Measurements from ENCODE around the gene GPBAR1.

The GPBAR1 gene

DNA sequence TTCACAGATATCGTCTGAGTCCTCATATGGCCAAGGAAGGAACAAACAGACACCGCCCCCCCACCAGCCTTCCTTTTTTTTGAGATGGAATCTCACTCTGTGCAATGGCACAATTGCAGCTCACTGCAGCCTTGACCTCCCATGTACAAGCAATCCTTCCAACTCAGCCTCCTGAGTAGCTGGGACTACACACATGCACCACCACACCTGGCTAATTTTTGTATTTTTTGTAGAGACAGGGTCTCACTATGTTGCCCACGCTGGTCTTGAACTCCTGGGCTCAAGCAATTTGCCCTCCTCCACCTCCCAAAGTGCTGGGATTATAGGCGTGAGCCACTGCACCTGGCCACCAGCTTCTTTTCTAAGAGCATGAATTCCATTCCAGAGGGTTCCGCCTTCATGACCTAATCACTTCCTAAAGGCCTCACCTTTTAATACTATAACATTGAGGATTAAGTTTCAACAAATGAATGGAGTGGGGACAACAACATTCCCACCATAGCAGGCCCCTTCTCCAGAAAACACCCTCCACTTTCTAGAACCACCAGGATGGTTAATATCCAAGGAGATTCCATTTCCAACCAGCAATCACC lies 33.7 kb downstream of the GPBAR1 start:
- no peak for DNase-seq (ENCODE audit: low spot score)
- in situ Hi-C loops (cut with MboI; ENCODE audit: low sequenced_read_pairs, unreplicated experiment), result no loop called here
- TF ChIP-seq, protein P1, sequence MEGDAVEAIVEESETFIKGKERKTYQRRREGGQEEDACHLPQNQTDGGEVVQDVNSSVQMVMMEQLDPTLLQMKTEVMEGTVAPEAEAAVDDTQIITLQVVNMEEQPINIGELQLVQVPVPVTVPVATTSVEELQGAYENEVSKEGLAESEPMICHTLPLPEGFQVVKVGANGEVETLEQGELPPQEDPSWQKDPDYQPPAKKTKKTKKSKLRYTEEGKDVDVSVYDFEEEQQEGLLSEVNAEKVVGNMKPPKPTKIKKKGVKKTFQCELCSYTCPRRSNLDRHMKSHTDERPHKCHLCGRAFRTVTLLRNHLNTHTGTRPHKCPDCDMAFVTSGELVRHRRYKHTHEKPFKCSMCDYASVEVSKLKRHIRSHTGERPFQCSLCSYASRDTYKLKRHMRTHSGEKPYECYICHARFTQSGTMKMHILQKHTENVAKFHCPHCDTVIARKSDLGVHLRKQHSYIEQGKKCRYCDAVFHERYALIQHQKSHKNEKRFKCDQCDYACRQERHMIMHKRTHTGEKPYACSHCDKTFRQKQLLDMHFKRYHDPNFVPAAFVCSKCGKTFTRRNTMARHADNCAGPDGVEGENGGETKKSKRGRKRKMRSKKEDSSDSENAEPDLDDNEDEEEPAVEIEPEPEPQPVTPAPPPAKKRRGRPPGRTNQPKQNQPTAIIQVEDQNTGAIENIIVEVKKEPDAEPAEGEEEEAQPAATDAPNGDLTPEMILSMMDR (IDR thresholded peaks at IDR 0.05; ENCODE audit: borderline replicate concordance, control extremely low read depth, extremely low read depth, insufficient read depth, missing control alignments), result no peak

DNA sequence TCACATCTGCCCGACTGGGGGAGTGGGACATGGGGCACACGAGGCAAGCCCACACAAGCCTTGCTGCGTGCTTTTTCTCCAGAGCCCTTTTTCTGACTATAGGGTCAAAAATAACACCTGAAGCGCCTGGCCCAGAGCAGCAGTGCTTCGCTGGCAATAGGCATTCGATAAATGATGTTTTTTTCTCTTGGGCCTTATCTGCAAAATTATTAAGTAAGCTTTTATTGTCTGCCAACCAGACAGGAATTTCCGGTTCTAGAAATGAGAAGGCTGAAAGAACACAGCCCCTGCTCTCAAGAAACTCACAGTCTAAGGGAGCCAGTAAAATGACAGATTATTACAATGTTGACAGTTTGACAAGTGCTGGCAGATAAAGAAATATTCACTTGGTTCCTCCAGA lies 34.2 kb downstream of the GPBAR1 start:
- TF ChIP-seq, protein P1 (IDR thresholded peaks at IDR 0.05; ENCODE audit: borderline replicate concordance, control extremely low read depth, extremely low read depth, insufficient read depth, missing control alignments), result no peak
- in situ Hi-C loops (cut with MboI; ENCODE audit: low sequenced_read_pairs, unreplicated experiment), result no loop called here
- DNase-seq (ENCODE audit: low spot score), result no peak

DNA sequence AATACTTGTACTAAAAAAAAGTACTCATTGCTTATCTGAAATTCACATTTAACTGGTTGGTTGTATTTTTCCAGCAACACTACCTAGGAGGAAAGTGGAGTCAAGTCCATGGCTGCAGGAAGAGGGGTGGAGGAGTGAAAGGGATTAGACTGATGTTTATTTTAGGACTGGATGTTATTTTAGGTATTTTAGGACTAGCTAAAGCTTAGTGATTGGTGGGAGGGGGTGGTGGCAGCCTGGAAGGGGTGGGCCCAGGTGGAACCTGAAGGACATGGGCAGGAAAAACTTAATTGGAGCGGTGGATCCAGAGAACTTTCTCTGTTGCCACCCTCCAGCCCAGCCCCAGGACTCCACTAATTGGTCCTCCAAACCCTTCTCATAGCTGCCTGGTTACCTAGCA lies 35.4 kb downstream of the GPBAR1 start:
- DNase-seq (ENCODE audit: low spot score), result no peak
- TF ChIP-seq, protein P1 (IDR thresholded peaks at IDR 0.05; ENCODE audit: borderline replicate concordance, control extremely low read depth, extremely low read depth, insufficient read depth, missing control alignments), result no peak
- in situ Hi-C loops (cut with MboI; ENCODE audit: low sequenced_read_pairs, unreplicated experiment), result no loop called here

DNA sequence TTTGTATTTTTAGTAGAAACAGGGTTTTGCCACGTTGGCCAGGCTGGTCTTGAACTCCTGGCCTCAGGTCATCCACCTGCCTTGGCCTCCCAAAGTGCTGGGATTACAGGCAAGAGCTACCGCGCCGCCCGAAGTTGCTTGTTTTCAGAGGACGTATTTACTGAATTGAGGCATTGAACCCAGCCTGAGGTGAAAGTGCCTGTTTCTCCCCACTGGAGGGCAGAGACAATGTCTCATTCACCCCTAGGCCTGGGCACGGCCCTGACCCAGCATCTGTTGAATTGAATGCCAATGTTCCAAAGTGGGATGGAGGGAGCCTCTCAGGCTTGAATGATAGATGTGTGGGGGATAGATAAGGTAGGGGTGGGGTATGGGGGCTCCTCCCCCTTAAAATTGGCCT lies 36.0 kb downstream of the GPBAR1 start:
- no peak for DNase-seq (ENCODE audit: low spot score)
- in situ Hi-C loops (cut with MboI; ENCODE audit: low sequenced_read_pairs, unreplicated experiment), result no loop called here
- TF ChIP-seq, protein P1 (IDR thresholded peaks at IDR 0.05; ENCODE audit: borderline replicate concordance, control extremely low read depth, extremely low read depth, insufficient read depth, missing control alignments), result no peak

DNA sequence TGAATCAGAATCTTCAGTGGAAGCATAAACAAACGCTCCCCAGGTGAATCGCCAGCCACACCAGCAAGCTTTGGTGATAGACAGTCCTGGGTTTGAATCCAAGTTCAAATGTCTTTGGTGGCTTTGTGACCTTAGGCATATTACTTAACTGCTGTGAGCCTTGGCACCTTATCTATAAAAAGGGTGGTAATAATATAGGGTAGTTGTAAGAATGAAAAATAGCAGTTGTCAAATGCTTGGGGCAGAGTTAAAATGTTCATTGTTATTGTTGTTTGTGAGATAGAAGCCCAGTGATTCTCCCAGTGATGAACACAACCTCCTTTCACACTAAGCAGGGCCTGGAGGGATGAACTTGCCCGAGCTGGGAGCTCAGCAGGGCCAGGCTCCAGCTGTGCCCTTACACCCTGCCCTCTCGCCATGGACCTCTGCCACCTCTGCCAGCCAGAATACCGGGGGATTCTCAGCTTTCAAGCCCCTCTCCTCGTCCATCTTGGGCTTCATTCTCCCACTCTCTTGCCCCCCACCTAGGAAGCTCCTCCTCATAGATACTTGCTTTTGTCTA lies 37.6 kb downstream of the GPBAR1 start:
- TF ChIP-seq, protein P1 (IDR thresholded peaks at IDR 0.05; ENCODE audit: borderline replicate concordance, control extremely low read depth, extremely low read depth, insufficient read depth, missing control alignments), result no peak
- in situ Hi-C loops (cut with MboI; ENCODE audit: low sequenced_read_pairs, unreplicated experiment), result no loop called here
- DNase-seq (ENCODE audit: low spot score), result no peak

DNA sequence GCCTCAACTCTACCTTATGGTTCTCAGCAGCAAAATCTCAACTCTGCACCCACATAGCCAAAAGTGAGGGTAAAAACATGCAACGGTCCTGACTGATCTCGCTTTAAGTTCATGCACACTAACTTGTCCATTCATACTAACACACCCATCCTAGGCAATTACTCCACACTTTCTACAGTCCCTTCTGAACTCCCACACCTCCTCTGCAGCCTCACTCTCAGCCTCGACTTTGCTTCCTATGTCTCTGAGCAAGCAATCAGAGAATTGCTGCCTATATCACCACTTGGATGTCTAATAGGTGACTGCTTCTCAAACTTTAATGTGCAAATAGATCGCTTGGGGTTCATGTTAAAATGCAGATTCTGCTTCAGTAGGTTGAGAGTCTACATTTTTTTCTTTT lies 39.3 kb downstream of the GPBAR1 start:
- TF ChIP-seq, protein P1 (IDR thresholded peaks at IDR 0.05; ENCODE audit: borderline replicate concordance, control extremely low read depth, extremely low read depth, insufficient read depth, missing control alignments), result no peak
- in situ Hi-C loops (cut with MboI; ENCODE audit: low sequenced_read_pairs, unreplicated experiment), result loop anchor here (10.0 kb wide), 1 partner anchor 55 kb away; the partner anchor contains the start of gene CATIP
- DNase-seq (ENCODE audit: low spot score), result no peak
